ENCODE results near the gene GRHL3. TPM values are rescaled to one million over a fixed set of nuclear protein-coding genes. Genes with fewer than 3 reads are reported as not detected.

The GRHL3 gene
- total RNA-seq, 1 donor from 2014 or later, result 6.9 TPM

GRCh38 chr1:24294228-24294672, 24.9 kb upstream of the GRHL3 start:
- Mint-ChIP-seq H3K27me3 (ENCODE audit: low read depth, unreplicated experiment) (peaks cover 31% of the 10 kb centered on the region), H3K9me3 (ENCODE audit: unreplicated experiment) (no peaks in the 10 kb centered on the region), H3K36me3 (ENCODE audit: low read depth, unreplicated experiment) (no peaks in the 10 kb centered on the region), H3K4me1 (ENCODE audit: low read depth, unreplicated experiment) (peaks cover 10% of the 10 kb centered on the region), H3K4me3 (ENCODE audit: unreplicated experiment) (no peak overlapping the region), H3K27ac (ENCODE audit: unreplicated experiment) (peak overlapping the region; percentile 47)
- peaks cover 15% of the 10 kb centered on the region for H3K27me3 ChIP-seq (ENCODE audit: insufficient read depth, low read length)
- peak; percentile 17 for FAIRE-seq
- peaks cover 22% of the 10 kb centered on the region for H3K4me1 ChIP-seq (ENCODE audit: insufficient read depth, low read length)
- no peaks in the 10 kb centered on the region for H3K9me3 ChIP-seq (ENCODE audit: insufficient read depth, low read depth, low read length)
- H3K79me2 ChIP-seq (ENCODE audit: insufficient read depth, low read length), result no peaks in the 10 kb centered on the region
- peak; percentile 89 for DNase-seq (ENCODE audit: low read depth)
- H3K4me3 ChIP-seq (ENCODE audit: insufficient read depth, low read depth, low read length), result no peak overlapping the region
- no peak overlapping the region for H3K9ac ChIP-seq (ENCODE audit: low read length)
- no peak for TF ChIP-seq CTCF (IDR thresholded peaks at IDR 0.05; ENCODE audit: insufficient read depth, low read depth, low read length)
- no peak for TF ChIP-seq EZH2 (IDR thresholded peaks at IDR 0.05; ENCODE audit: insufficient read depth, low read length)
- peak overlapping the region; percentile 62 for H3K4me2 ChIP-seq (ENCODE audit: low read length)
- H4K20me1 ChIP-seq (ENCODE audit: insufficient read depth, low read length), result no peaks in the 10 kb centered on the region
- peak overlapping the region; percentile 57 for H3K27ac ChIP-seq (ENCODE audit: low read depth, low read length)
- H3K36me3 ChIP-seq (ENCODE audit: insufficient read depth, low read length), result no peaks in the 10 kb centered on the region
- H2AFZ ChIP-seq (ENCODE audit: low read depth, low read length), result peak overlapping the region; percentile 51

GRCh38 chr1:24294716-24295371, 24.3 kb upstream of the GRHL3 start:
- peaks cover 10% of the 10 kb centered on the region for H3K4me1 Mint-ChIP-seq (ENCODE audit: low read depth, unreplicated experiment)
- TF ChIP-seq EZH2 (IDR thresholded peaks at IDR 0.05; ENCODE audit: insufficient read depth, low read length) (no peak), CTCF (IDR thresholded peaks at IDR 0.05; ENCODE audit: insufficient read depth, low read depth, low read length) (no peak)
- H3K9me3 Mint-ChIP-seq (ENCODE audit: unreplicated experiment), result no peaks in the 10 kb centered on the region
- H3K79me2 ChIP-seq (ENCODE audit: insufficient read depth, low read length), result no peaks in the 10 kb centered on the region
- H3K27ac Mint-ChIP-seq (ENCODE audit: unreplicated experiment), result peak overlapping the region; percentile 47
- H3K9me3 ChIP-seq (ENCODE audit: insufficient read depth, low read depth, low read length), result no peaks in the 10 kb centered on the region
- peaks cover 15% of the 10 kb centered on the region for H3K27me3 ChIP-seq (ENCODE audit: insufficient read depth, low read length)
- peaks cover 16% of the 10 kb centered on the region for H3K4me1 ChIP-seq (ENCODE audit: insufficient read depth, low read length)
- H3K4me3 ChIP-seq (ENCODE audit: insufficient read depth, low read depth, low read length), result no peak overlapping the region
- FAIRE-seq (no peak), DNase-seq (ENCODE audit: low read depth) (peak; percentile 69)
- no peak overlapping the region for H3K4me3 Mint-ChIP-seq (ENCODE audit: unreplicated experiment)
- peak overlapping the region; percentile 51 for H2AFZ ChIP-seq (ENCODE audit: low read depth, low read length)
- no peaks in the 10 kb centered on the region for H3K36me3 ChIP-seq (ENCODE audit: insufficient read depth, low read length)
- H3K27me3 Mint-ChIP-seq (ENCODE audit: low read depth, unreplicated experiment), result peaks cover 29% of the 10 kb centered on the region
- peak overlapping the region; percentile 57 for H3K27ac ChIP-seq (ENCODE audit: low read depth, low read length)
- H4K20me1 ChIP-seq (ENCODE audit: insufficient read depth, low read length), result no peaks in the 10 kb centered on the region
- H3K36me3 Mint-ChIP-seq (ENCODE audit: low read depth, unreplicated experiment), result no peaks in the 10 kb centered on the region
- H3K9ac ChIP-seq (ENCODE audit: low read length), result no peak overlapping the region
- peak overlapping the region; percentile 62 for H3K4me2 ChIP-seq (ENCODE audit: low read length)

- Mint-ChIP-seq H3K9me3 (ENCODE audit: unreplicated experiment) (no peaks in the 10 kb centered on the region), H3K27me3 (ENCODE audit: low read depth, unreplicated experiment) (peaks cover 29% of the 10 kb centered on the region), H3K4me1 (ENCODE audit: low read depth, unreplicated experiment) (peaks cover 10% of the 10 kb centered on the region), H3K36me3 (ENCODE audit: low read depth, unreplicated experiment) (no peaks in the 10 kb centered on the region), H3K27ac (ENCODE audit: unreplicated experiment) (no peak overlapping the region), H3K4me3 (ENCODE audit: unreplicated experiment) (no peak overlapping the region)
- Histone ChIP-seq H3K4me3 (ENCODE audit: insufficient read depth, low read depth, low read length) (no peak overlapping the region), H3K36me3 (ENCODE audit: insufficient read depth, low read length) (no peaks in the 10 kb centered on the region), H3K79me2 (ENCODE audit: insufficient read depth, low read length) (no peaks in the 10 kb centered on the region), H4K20me1 (ENCODE audit: insufficient read depth, low read length) (no peaks in the 10 kb centered on the region), H3K27me3 (ENCODE audit: insufficient read depth, low read length) (peaks cover 15% of the 10 kb centered on the region), H3K4me1 (ENCODE audit: insufficient read depth, low read length) (peaks cover 11% of the 10 kb centered on the region), H2AFZ (ENCODE audit: low read depth, low read length) (no peak overlapping the region), H3K4me2 (ENCODE audit: low read length) (no peak overlapping the region), H3K9ac (ENCODE audit: low read length) (no peak overlapping the region), H3K9me3 (ENCODE audit: insufficient read depth, low read depth, low read length) (no peaks in the 10 kb centered on the region), H3K27ac (ENCODE audit: low read depth, low read length) (no peak overlapping the region)
- DNase-seq (ENCODE audit: low read depth) (no peak), FAIRE-seq (no peak)
- TF ChIP-seq EZH2 (IDR thresholded peaks at IDR 0.05; ENCODE audit: insufficient read depth, low read length), result no peak
- TF ChIP-seq CTCF (IDR thresholded peaks at IDR 0.05; ENCODE audit: insufficient read depth, low read depth, low read length), result no peak
These were observed 23.6 kb upstream of the GRHL3 start for GRCh38 chr1:24295535-24295934.
